HCT116 (cell line): Measurements from ENCODE around the gene OTOP2.

ENCODE experiments used
- EZH2 ChIP-seq: fragments of 200-600 bp; sonication (generic); IDR thresholded peaks from 2 replicates; pipeline ENCODE4 v1.6.1; 2017; ENCODE audit warnings: antibody characterized with exemption, mixed run types
- EZH2phosphoT487 ChIP-seq: fragments of 200-600 bp; IDR thresholded peaks from 2 replicates; pipeline ENCODE4 v1.6.1; 2018; ENCODE audit warnings: antibody characterized with exemption, borderline replicate concordance
- JUND ChIP-seq: IDR thresholded peaks from 2 replicates; pipeline ENCODE4 v1.6.1; 2012
- TF ChIP-seq, protein P1 (sequence below), 3 experiments: fragments of 200-600 bp in 1 of 3; sonication (generic) in 1 of 3; IDR thresholded peaks in 2 of 3; conservative IDR thresholded peaks in 1 of 3; 2 replicates each; pipeline ENCODE4 v1.5.1; 2012 to 2017; ENCODE audit warnings: low read depth in 2 of 3, low read length in 2 of 3, antibody characterized with exemption in 1 of 3, borderline replicate concordance in 1 of 3, control low read depth in 1 of 3, mild to moderate bottlenecking in 1 of 3, mixed read lengths in 1 of 3, mixed run types in 1 of 3, moderate library complexity in 1 of 3; ENCODE audit not compliant: insufficient read depth in 1 of 3
- TF ChIP-seq, protein P2 (sequence below): IDR thresholded peaks from 2 replicates; pipeline ENCODE4 v1.6.1; 2012; ENCODE audit warnings: low read depth

- TF ChIP-seq EZH2, result no peak
- TF ChIP-seq, protein P1, sequence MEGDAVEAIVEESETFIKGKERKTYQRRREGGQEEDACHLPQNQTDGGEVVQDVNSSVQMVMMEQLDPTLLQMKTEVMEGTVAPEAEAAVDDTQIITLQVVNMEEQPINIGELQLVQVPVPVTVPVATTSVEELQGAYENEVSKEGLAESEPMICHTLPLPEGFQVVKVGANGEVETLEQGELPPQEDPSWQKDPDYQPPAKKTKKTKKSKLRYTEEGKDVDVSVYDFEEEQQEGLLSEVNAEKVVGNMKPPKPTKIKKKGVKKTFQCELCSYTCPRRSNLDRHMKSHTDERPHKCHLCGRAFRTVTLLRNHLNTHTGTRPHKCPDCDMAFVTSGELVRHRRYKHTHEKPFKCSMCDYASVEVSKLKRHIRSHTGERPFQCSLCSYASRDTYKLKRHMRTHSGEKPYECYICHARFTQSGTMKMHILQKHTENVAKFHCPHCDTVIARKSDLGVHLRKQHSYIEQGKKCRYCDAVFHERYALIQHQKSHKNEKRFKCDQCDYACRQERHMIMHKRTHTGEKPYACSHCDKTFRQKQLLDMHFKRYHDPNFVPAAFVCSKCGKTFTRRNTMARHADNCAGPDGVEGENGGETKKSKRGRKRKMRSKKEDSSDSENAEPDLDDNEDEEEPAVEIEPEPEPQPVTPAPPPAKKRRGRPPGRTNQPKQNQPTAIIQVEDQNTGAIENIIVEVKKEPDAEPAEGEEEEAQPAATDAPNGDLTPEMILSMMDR (IDR thresholded peaks at IDR 0.05 in 2 of 3, conservative IDR thresholded peaks at IDR 0.05 in 1 of 3; ENCODE audit: borderline replicate concordance in 1 of 3, insufficient read depth in 1 of 3, low read depth in 2 of 3, low read length in 2 of 3), result no peak
- TF ChIP-seq, protein P2, sequence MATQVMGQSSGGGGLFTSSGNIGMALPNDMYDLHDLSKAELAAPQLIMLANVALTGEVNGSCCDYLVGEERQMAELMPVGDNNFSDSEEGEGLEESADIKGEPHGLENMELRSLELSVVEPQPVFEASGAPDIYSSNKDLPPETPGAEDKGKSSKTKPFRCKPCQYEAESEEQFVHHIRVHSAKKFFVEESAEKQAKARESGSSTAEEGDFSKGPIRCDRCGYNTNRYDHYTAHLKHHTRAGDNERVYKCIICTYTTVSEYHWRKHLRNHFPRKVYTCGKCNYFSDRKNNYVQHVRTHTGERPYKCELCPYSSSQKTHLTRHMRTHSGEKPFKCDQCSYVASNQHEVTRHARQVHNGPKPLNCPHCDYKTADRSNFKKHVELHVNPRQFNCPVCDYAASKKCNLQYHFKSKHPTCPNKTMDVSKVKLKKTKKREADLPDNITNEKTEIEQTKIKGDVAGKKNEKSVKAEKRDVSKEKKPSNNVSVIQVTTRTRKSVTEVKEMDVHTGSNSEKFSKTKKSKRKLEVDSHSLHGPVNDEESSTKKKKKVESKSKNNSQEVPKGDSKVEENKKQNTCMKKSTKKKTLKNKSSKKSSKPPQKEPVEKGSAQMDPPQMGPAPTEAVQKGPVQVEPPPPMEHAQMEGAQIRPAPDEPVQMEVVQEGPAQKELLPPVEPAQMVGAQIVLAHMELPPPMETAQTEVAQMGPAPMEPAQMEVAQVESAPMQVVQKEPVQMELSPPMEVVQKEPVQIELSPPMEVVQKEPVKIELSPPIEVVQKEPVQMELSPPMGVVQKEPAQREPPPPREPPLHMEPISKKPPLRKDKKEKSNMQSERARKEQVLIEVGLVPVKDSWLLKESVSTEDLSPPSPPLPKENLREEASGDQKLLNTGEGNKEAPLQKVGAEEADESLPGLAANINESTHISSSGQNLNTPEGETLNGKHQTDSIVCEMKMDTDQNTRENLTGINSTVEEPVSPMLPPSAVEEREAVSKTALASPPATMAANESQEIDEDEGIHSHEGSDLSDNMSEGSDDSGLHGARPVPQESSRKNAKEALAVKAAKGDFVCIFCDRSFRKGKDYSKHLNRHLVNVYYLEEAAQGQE, result no peak
- TF ChIP-seq JUND, result no peak
- TF ChIP-seq EZH2phosphoT487, result no peak
Measured at GRCh38 chr17:74928786-74929185, 4.7 kb downstream of the OTOP2 start.
